ENCODE data around the gene UBD. TPM values are rescaled to one million over a fixed set of nuclear protein-coding genes. Genes with fewer than 3 reads are reported as not detected.

The UBD gene
- total RNA-seq, 3 donors from 2014 or later: 0.80 to 2.9 (median 2.0) TPM

DNA sequence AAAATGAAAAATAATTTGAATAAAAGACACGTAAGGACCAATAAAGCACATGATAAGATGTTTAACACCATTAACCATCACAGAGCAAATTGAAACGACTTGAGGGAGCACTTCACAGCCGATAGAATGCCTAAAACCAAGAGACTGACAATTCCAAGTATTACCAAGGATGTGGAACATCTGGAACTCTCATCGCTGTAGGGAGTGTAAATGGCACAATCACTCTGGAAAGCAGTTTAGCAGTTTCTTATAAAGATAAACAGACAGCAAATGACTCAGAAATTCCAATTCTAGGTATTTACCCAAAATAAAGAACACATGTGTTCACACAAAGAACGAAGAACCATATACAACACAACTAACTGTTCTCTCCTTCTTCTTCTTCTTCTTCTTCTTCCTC, 8.5 kb upstream of the UBD start:
- DNase-seq (ENCODE audit: low spot score in 2 of 2): no peak
- Histone ChIP-seq H3K27me3 (peaks cover 0 to 4% of the 10 kb centered on the region in 2 donors), H3K4me1 (no peaks in the 10 kb centered on the region), H3K27ac (no peak overlapping the region), H3K36me3 (no peaks in the 10 kb centered on the region), H3K9me3 (no peaks in the 10 kb centered on the region), H3K4me3 (no peak overlapping the region)
- TF ChIP-seq POLR2A (IDR thresholded peaks at IDR 0.05) (no peak), POLR2AphosphoS5 (IDR thresholded peaks at IDR 0.05) (no peak)
- TF ChIP-seq, protein P1, sequence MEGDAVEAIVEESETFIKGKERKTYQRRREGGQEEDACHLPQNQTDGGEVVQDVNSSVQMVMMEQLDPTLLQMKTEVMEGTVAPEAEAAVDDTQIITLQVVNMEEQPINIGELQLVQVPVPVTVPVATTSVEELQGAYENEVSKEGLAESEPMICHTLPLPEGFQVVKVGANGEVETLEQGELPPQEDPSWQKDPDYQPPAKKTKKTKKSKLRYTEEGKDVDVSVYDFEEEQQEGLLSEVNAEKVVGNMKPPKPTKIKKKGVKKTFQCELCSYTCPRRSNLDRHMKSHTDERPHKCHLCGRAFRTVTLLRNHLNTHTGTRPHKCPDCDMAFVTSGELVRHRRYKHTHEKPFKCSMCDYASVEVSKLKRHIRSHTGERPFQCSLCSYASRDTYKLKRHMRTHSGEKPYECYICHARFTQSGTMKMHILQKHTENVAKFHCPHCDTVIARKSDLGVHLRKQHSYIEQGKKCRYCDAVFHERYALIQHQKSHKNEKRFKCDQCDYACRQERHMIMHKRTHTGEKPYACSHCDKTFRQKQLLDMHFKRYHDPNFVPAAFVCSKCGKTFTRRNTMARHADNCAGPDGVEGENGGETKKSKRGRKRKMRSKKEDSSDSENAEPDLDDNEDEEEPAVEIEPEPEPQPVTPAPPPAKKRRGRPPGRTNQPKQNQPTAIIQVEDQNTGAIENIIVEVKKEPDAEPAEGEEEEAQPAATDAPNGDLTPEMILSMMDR (IDR thresholded peaks at IDR 0.05): no peak
- intact Hi-C loops (cut with DNase I; ENCODE audit: low total_unique reads): no loop called here

- DNase-seq (ENCODE audit: low spot score in 2 of 2): no peak
- H3K9me3 ChIP-seq: no peaks in the 10 kb centered on the region
- intact Hi-C loops (cut with DNase I; ENCODE audit: low total_unique reads): no loop called here
- no peaks in the 10 kb centered on the region for H3K36me3 ChIP-seq
- H3K27me3 ChIP-seq: peaks cover 0 to 4% of the 10 kb centered on the region in 2 donors
- H3K27ac ChIP-seq: no peak overlapping the region
- no peak overlapping the region for H3K4me3 ChIP-seq
- H3K4me1 ChIP-seq: no peaks in the 10 kb centered on the region
- TF ChIP-seq, protein P1 (IDR thresholded peaks at IDR 0.05): no peak
- TF ChIP-seq POLR2AphosphoS5 (IDR thresholded peaks at IDR 0.05): no peak
- no peak for TF ChIP-seq POLR2A (IDR thresholded peaks at IDR 0.05)
These were observed 8.0 kb upstream of the UBD start for GRCh38 chr6:29567541-29567940.

- no peak for DNase-seq (ENCODE audit: low spot score in 2 of 2)
- Histone ChIP-seq H3K4me3 (no peak overlapping the region), H3K4me1 (no peaks in the 10 kb centered on the region), H3K36me3 (no peaks in the 10 kb centered on the region), H3K27ac (no peak overlapping the region), H3K9me3 (no peaks in the 10 kb centered on the region), H3K27me3 (peaks cover 0 to 4% of the 10 kb centered on the region in 2 donors)
- TF ChIP-seq POLR2AphosphoS5 (IDR thresholded peaks at IDR 0.05): no peak
- TF ChIP-seq, protein P1 (IDR thresholded peaks at IDR 0.05): no peak
- TF ChIP-seq POLR2A (IDR thresholded peaks at IDR 0.05): no peak
- intact Hi-C loops (cut with DNase I; ENCODE audit: low total_unique reads): no loop called here
These were observed 7.3 kb upstream of the UBD start for GRCh38 chr6:29566856-29567255.

DNA sequence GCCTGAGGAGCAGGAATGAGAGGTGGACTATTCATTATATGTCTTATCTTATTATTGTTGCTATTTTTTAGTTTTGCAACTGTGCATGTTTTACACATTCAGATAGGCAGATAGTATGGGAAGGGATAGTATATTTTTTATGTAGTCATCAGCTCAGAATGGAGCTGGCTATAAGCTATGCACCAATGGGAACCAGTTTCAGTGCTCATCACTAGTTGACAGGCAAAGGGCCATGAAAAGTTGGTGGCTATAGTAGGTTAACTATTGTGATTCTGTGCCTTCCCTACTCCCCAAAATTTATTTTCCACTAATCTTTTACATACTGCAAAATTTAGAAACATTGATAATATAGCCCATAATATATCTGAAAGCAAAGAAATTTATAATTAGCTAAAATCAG, 5.3 kb upstream of the UBD start:
- TF ChIP-seq POLR2A (IDR thresholded peaks at IDR 0.05): no peak
- TF ChIP-seq, protein P1 (IDR thresholded peaks at IDR 0.05): no peak
- no peak for TF ChIP-seq POLR2AphosphoS5 (IDR thresholded peaks at IDR 0.05)
- Histone ChIP-seq H3K4me3 (no peak overlapping the region), H3K4me1 (no peaks in the 10 kb centered on the region), H3K9me3 (no peaks in the 10 kb centered on the region), H3K27ac (no peak overlapping the region), H3K36me3 (no peaks in the 10 kb centered on the region), H3K27me3 (no peaks in the 10 kb centered on the region)
- intact Hi-C loops (cut with DNase I; ENCODE audit: low total_unique reads): no loop called here
- DNase-seq (ENCODE audit: low spot score in 2 of 2): no peak

DNA sequence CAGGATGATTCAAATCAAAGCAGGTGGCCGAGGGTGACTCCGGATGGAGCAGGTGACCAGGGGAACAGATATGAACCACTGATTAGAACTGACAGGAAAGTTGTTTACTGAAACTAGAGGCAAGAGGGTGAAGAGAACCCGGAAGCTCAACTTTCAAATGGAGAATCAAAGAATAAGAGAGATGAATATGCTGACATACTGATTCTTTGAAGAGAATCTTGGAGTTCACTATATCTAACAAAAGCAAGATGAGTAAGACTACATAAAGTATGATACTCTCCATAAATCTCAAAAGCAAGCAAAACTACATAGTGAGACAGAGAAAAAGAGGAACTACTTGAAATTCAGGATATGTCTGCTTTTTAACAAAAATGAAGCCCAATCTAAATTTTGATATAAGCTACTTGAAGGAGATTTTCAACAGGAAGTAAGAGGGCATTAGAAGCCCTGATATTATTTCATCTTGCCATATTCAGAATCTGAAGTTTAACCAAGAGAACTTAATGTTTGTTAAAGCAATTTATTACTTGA, 4.0 kb upstream of the UBD start:
- DNase-seq (ENCODE audit: low spot score in 2 of 2): no peak
- H3K9me3 ChIP-seq: no peaks in the 10 kb centered on the region
- no peaks in the 10 kb centered on the region for H3K4me1 ChIP-seq
- H3K36me3 ChIP-seq: no peaks in the 10 kb centered on the region
- no peaks in the 10 kb centered on the region for H3K27me3 ChIP-seq
- intact Hi-C loops (cut with DNase I; ENCODE audit: low total_unique reads): no loop called here
- TF ChIP-seq POLR2AphosphoS5 (IDR thresholded peaks at IDR 0.05) (no peak), POLR2A (IDR thresholded peaks at IDR 0.05) (no peak)
- TF ChIP-seq, protein P1 (IDR thresholded peaks at IDR 0.05): no peak
- H3K27ac ChIP-seq: no peak overlapping the region
- no peak overlapping the region for H3K4me3 ChIP-seq
